ENCODE measurements around the gene COL5A1. TPM values are rescaled to one million over a fixed set of nuclear protein-coding genes. Genes with fewer than 3 reads are reported as not detected.

COL5A1 gene
- total RNA-seq, 1 donor from 2014 or later = not detected

- Mint-ChIP-seq H3K36me3 (ENCODE audit: low read depth) (no peaks in the 10 kb centered on the region), H3K27me3 (no peaks in the 10 kb centered on the region), H3K27ac (no peak overlapping the region), H3K4me1 (no peaks in the 10 kb centered on the region), H3K4me3 (no peak overlapping the region), H3K9me3 (no peaks in the 10 kb centered on the region)
- no peak for DNase-seq
- intact Hi-C loops (cut with micrococcal nuclease) = no loop called here
Measured at GRCh38 chr9:134841180-134841904, 199.7 kb downstream of the COL5A1 start.

GRCh38 chr9:134842321-134842720 lies 200.7 kb downstream of the COL5A1 start:
- Mint-ChIP-seq H3K4me3 (no peak overlapping the region), H3K36me3 (ENCODE audit: low read depth) (no peaks in the 10 kb centered on the region), H3K27ac (no peak overlapping the region), H3K4me1 (no peaks in the 10 kb centered on the region), H3K9me3 (no peaks in the 10 kb centered on the region), H3K27me3 (no peaks in the 10 kb centered on the region)
- intact Hi-C loops (cut with micrococcal nuclease) = no loop called here
- no peak for DNase-seq

GRCh38 chr9:134843740-134844139 lies 202.1 kb downstream of the COL5A1 start:
- DNase-seq = no peak
- Mint-ChIP-seq H3K27me3 (no peaks in the 10 kb centered on the region), H3K9me3 (no peaks in the 10 kb centered on the region), H3K36me3 (ENCODE audit: low read depth) (no peaks in the 10 kb centered on the region), H3K4me3 (no peak overlapping the region), H3K27ac (no peak overlapping the region), H3K4me1 (no peaks in the 10 kb centered on the region)
- intact Hi-C loops (cut with micrococcal nuclease) = no loop called here

GRCh38 chr9:134844821-134845220 lies 203.2 kb downstream of the COL5A1 start:
- intact Hi-C loops (cut with micrococcal nuclease) = no loop called here
- no peak for DNase-seq
- H3K4me3 Mint-ChIP-seq = no peak overlapping the region
- H3K36me3 Mint-ChIP-seq (ENCODE audit: low read depth) = no peaks in the 10 kb centered on the region
- no peaks in the 10 kb centered on the region for H3K4me1 Mint-ChIP-seq
- no peaks in the 10 kb centered on the region for H3K9me3 Mint-ChIP-seq
- H3K27ac Mint-ChIP-seq = no peak overlapping the region
- H3K27me3 Mint-ChIP-seq = no peaks in the 10 kb centered on the region

- H3K27me3 Mint-ChIP-seq = no peaks in the 10 kb centered on the region
- DNase-seq = no peak
- H3K4me3 Mint-ChIP-seq = no peak overlapping the region
- no peaks in the 10 kb centered on the region for H3K9me3 Mint-ChIP-seq
- no peak overlapping the region for H3K27ac Mint-ChIP-seq
- intact Hi-C loops (cut with micrococcal nuclease) = no loop called here
- no peaks in the 10 kb centered on the region for H3K36me3 Mint-ChIP-seq (ENCODE audit: low read depth)
- H3K4me1 Mint-ChIP-seq = no peaks in the 10 kb centered on the region
Measured at GRCh38 chr9:134846187-134846586, 204.6 kb downstream of the COL5A1 start.

GRCh38 chr9:134846699-134847098 lies 205.1 kb downstream of the COL5A1 start:
- Mint-ChIP-seq H3K4me1 (no peaks in the 10 kb centered on the region), H3K27ac (no peak overlapping the region), H3K36me3 (ENCODE audit: low read depth) (no peaks in the 10 kb centered on the region), H3K4me3 (no peak overlapping the region), H3K9me3 (no peaks in the 10 kb centered on the region), H3K27me3 (no peaks in the 10 kb centered on the region)
- DNase-seq = no peak
- intact Hi-C loops (cut with micrococcal nuclease) = no loop called here

GRCh38 chr9:134847138-134847537 lies 205.5 kb downstream of the COL5A1 start:
- Mint-ChIP-seq H3K27me3 (no peaks in the 10 kb centered on the region), H3K4me1 (no peaks in the 10 kb centered on the region), H3K36me3 (ENCODE audit: low read depth) (no peaks in the 10 kb centered on the region), H3K27ac (no peak overlapping the region), H3K4me3 (no peak overlapping the region), H3K9me3 (no peaks in the 10 kb centered on the region)
- DNase-seq = no peak
- intact Hi-C loops (cut with micrococcal nuclease) = no loop called here

GRCh38 chr9:134847752-134848432 lies 206.3 kb downstream of the COL5A1 start:
- no peak for DNase-seq
- Mint-ChIP-seq H3K4me1 (no peaks in the 10 kb centered on the region), H3K27ac (no peak overlapping the region), H3K4me3 (no peak overlapping the region), H3K9me3 (no peaks in the 10 kb centered on the region), H3K27me3 (no peaks in the 10 kb centered on the region), H3K36me3 (ENCODE audit: low read depth) (no peaks in the 10 kb centered on the region)
- intact Hi-C loops (cut with micrococcal nuclease) = no loop called here

- no peaks in the 10 kb centered on the region for H3K4me1 Mint-ChIP-seq
- H3K9me3 Mint-ChIP-seq = no peaks in the 10 kb centered on the region
- no peaks in the 10 kb centered on the region for H3K36me3 Mint-ChIP-seq (ENCODE audit: low read depth)
- H3K27ac Mint-ChIP-seq = no peak overlapping the region
- H3K27me3 Mint-ChIP-seq = no peaks in the 10 kb centered on the region
- no peak overlapping the region for H3K4me3 Mint-ChIP-seq
- intact Hi-C loops (cut with micrococcal nuclease) = no loop called here
- DNase-seq = no peak
Measured at GRCh38 chr9:134848504-134848903, 206.9 kb downstream of the COL5A1 start.

- Mint-ChIP-seq H3K36me3 (ENCODE audit: low read depth) (no peaks in the 10 kb centered on the region), H3K27me3 (no peaks in the 10 kb centered on the region), H3K27ac (no peak overlapping the region), H3K4me1 (no peaks in the 10 kb centered on the region), H3K9me3 (no peaks in the 10 kb centered on the region), H3K4me3 (no peak overlapping the region)
- DNase-seq = no peak
- intact Hi-C loops (cut with micrococcal nuclease) = no loop called here
Measured at GRCh38 chr9:134850611-134851010, 209.0 kb downstream of the COL5A1 start.

- Mint-ChIP-seq H3K4me3 (no peak overlapping the region), H3K36me3 (ENCODE audit: low read depth) (no peaks in the 10 kb centered on the region)
- intact Hi-C loops (cut with micrococcal nuclease) = no loop called here
Measured at GRCh38 chr9:134851020-134851419, 209.4 kb downstream of the COL5A1 start.

GRCh38 chr9:134852906-134853654 lies 211.5 kb downstream of the COL5A1 start:
- Mint-ChIP-seq H3K27ac (no peak overlapping the region), H3K4me3 (no peak overlapping the region), H3K27me3 (no peaks in the 10 kb centered on the region), H3K4me1 (peaks cover under 1% of the 10 kb centered on the region), H3K36me3 (ENCODE audit: low read depth) (no peaks in the 10 kb centered on the region), H3K9me3 (peaks cover 5% of the 10 kb centered on the region)
- DNase-seq = no peak
- intact Hi-C loops (cut with micrococcal nuclease) = no loop called here

More at GRCh38 chr9:134851020-134851419, 209.4 kb downstream of the COL5A1 start:
- Mint-ChIP-seq H3K4me1 (no peaks in the 10 kb centered on the region), H3K27ac (no peak overlapping the region), H3K9me3 (no peaks in the 10 kb centered on the region), H3K27me3 (no peaks in the 10 kb centered on the region)
- no peak for DNase-seq

- H3K9me3 Mint-ChIP-seq = peaks cover 5% of the 10 kb centered on the region
- H3K27ac Mint-ChIP-seq = no peak overlapping the region
- no peaks in the 10 kb centered on the region for H3K27me3 Mint-ChIP-seq
- no peak overlapping the region for H3K4me3 Mint-ChIP-seq
- no peak for DNase-seq
- H3K36me3 Mint-ChIP-seq (ENCODE audit: low read depth) = no peaks in the 10 kb centered on the region
- H3K4me1 Mint-ChIP-seq = peaks cover 6% of the 10 kb centered on the region
- intact Hi-C loops (cut with micrococcal nuclease) = no loop called here
Measured at GRCh38 chr9:134853893-134854292, 212.3 kb downstream of the COL5A1 start.

- Mint-ChIP-seq H3K27ac (no peak overlapping the region), H3K9me3 (peaks cover 5% of the 10 kb centered on the region), H3K27me3 (no peaks in the 10 kb centered on the region), H3K36me3 (ENCODE audit: low read depth) (no peaks in the 10 kb centered on the region), H3K4me1 (peaks cover 6% of the 10 kb centered on the region), H3K4me3 (no peak overlapping the region)
- no peak for DNase-seq
- intact Hi-C loops (cut with micrococcal nuclease) = no loop called here
Measured at GRCh38 chr9:134854541-134854981, 213.0 kb downstream of the COL5A1 start.

Measured in activated CD4-positive, alpha-beta T cell treated with anti-CD3 and anti-CD28 coated beads, Interleukin-2, amount 10 ng/mL, durations not matched to agents 24 days and 14 days (primary cell).